ENCODE results near the gene LAMTOR3.

The LAMTOR3 gene

DNA sequence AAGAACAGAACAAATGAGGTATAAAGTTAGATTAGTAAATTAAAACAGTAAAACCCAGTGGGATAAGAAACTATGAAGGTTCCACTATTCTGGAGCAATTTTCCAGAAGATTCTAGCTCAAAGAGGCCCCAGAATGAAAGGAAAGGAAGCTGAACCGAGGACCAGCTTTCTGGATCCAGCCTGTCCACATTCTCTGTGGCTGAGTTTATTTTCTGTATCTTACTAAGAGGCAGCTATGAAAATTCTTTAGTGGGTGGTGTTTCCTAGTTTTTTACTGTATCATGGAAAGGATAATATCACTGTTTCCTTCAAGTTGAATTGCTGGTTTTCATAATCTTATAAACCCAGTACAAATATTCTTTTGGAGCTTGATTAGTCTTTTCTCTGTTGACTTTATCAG, 65.8 kb downstream of the LAMTOR3 start:
- no peak for DNase-seq

Data from NCI-H1092 treated with DMSO at 0.1 percent for 48 hours (cell line).